ENCODE measurements around the gene CFLAR. TPM values are rescaled to one million over a fixed set of nuclear protein-coding genes. Genes with fewer than 3 reads are reported as not detected.

Gene CFLAR
- total RNA-seq, 1 experiment from 2014 or later, result 35.6 TPM

DNA sequence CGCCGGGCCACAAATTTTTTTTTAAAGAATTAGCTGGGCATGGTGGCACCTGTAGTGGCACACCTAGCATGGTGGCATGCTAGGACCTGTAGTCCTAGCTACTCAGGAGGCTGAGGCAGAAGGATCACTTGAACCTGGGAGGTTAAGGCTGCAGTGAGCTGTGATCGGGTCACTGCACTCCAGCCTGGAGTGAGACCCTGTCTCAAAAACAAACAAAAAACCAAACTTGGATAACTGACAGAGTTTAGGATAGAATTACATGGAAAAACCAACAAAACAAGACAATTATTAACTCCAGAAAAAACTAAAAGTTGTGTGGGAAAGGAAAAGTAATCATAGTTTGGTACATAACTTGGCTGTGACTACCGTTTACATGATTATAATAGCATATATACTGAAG, 1.6 kb upstream of the CFLAR start:
- no peak overlapping the region for H2AFZ ChIP-seq (ENCODE audit: low read depth, low read length, poor library complexity, severe bottlenecking)
- no peak overlapping the region for H3K27ac ChIP-seq (ENCODE audit: low read depth, low read length)
- no peak overlapping the region for H3K4me3 ChIP-seq (replicated peaks in 1 of 2; ENCODE audit: low read depth in 1 of 2, low read length in 2 of 2)
- no peaks in the 10 kb centered on the region for H3K9me2 ChIP-seq (ENCODE audit: insufficient read depth)
- peaks cover 13 to 43% of the 10 kb centered on the region in 2 experiments for H3K4me1 ChIP-seq (ENCODE audit: control insufficient read depth in 1 of 2, insufficient read depth in 2 of 2, low read length in 2 of 2)
- BruUV-seq (replicated peaks), result no TSS peak
- DNase-seq (ENCODE audit: low read depth, low spot score), result no peak
- RAD21 ChIA-PET (ENCODE audit: low non-redundant PET in 1 of 2, low total read pairs in 2 of 2, uncharacterized antibody in 2 of 2, unreplicated experiment in 2 of 2), result no interaction called here
- no peaks in the 10 kb centered on the region for H3K9me3 ChIP-seq (ENCODE audit: control insufficient read depth in 1 of 2, insufficient read depth in 1 of 2, low read depth in 1 of 2, low read length in 2 of 2)
- no peaks in the 10 kb centered on the region for H3K36me3 ChIP-seq (ENCODE audit: control insufficient read depth in 1 of 2, insufficient read depth in 2 of 2, low read length in 2 of 2)
- H3K79me2 ChIP-seq (ENCODE audit: insufficient read depth, low read length), result peaks cover 32% of the 10 kb centered on the region
- H3K9ac ChIP-seq (ENCODE audit: low read length), result no peak overlapping the region
- POLR2A ChIA-PET, result no interaction called here
- no peak for ATAC-seq
- CTCF ChIA-PET, result no interaction called here
- no peaks in the 10 kb centered on the region for H3K27me3 ChIP-seq (ENCODE audit: insufficient read depth, low read length)
- intact Hi-C loops (cut with micrococcal nuclease), result no loop called here
- H4K20me1 ChIP-seq (ENCODE audit: insufficient read depth), result no peaks in the 10 kb centered on the region
- TF ChIP-seq POLR2AphosphoS5 (IDR thresholded peaks at IDR 0.05; ENCODE audit: low read depth, low read length), result no peak
- no peak for TF ChIP-seq YY1 (IDR thresholded peaks at IDR 0.05; ENCODE audit: extremely low read depth, insufficient replicate concordance, low read depth, low read length)
- no peak for TF ChIP-seq ELF1 (IDR thresholded peaks at IDR 0.05; ENCODE audit: borderline replicate concordance, low read depth)
- no peak for TF ChIP-seq CBX3 (IDR thresholded peaks at IDR 0.05; ENCODE audit: low read depth)
- no peak for TF ChIP-seq ZNF274 (IDR thresholded peaks at IDR 0.05; ENCODE audit: low read depth, low read length)
- TF ChIP-seq SP1 (IDR thresholded peaks at IDR 0.05; ENCODE audit: low read depth), result no peak
- TF ChIP-seq REST (IDR thresholded peaks at IDR 0.05; ENCODE audit: low read depth), result no peak
- TF ChIP-seq SIN3A (IDR thresholded peaks at IDR 0.05; ENCODE audit: low read depth), result no peak
- no peak overlapping the region for H3K4me2 ChIP-seq (ENCODE audit: low read length)

Data from HCT116 (cell line).